Epidermal melanocyte (primary cell): ENCODE results near the gene BCORL1.

Experiments
- DNase-seq: peaks from one replicate; pipeline ENCODE4 v3.0.0; 2011; ENCODE audit warnings: low spot score; ENCODE audit not compliant: insufficient read length

Gene BCORL1

DNA sequence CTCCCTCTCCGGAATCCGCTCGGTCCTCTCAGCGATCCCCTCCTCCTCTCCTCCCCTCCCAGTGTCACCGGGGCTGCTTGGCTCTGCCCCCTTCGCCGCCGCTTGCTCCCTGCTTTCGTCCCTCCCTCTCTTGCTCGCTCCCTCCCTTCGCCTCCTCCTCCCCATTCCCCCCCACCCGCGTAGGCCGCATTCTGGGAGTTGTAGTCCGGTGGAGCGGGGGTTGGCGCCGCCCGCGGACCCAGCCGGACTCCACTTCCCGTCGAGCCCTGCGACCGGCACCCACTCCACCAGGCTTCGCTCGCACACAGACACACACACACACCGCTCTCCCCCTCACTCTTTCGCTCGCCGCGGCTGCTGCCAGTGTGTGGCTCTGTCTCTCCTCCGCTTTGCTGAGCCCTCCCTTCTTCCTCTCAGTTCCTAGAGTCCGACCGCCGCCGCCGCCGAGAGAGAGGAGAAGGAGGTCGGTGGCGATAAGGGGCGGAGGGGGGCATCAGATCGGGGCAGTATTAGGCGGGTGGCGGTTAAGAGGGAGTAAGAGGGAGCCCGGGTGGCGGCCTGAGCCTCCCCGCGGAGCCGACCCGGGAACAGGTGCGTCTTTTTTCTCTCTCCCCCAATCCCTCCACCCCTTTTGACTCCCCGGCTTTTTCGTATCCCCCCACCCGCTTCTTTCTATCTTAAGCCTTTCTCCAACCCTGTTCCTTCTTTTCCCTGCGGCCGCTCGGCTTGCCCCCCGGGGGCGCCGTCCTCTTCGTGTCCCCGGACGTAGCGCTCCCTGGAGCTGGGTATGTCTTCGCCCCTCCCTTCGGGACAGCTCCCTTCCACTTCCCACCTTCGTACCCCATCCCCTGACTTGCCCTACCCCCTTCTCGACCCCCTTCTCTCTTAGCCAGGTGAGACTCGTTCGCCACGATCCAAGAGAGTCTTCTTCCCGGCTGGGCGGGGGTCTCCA lies at the start of gene BCORL1:
Gene BCORL1, plus strand, starts transcription at position 336 of the 952 bp plus-strand sequence. CDS start 22,597 bp downstream, outside the sequence.
- DNase-seq, result peak; percentile 96

GRCh38 chrX:129932821-129933321 lies 49.6 kb upstream of the BCORL1 start:
- no peak for DNase-seq

- DNase-seq, result no peak
Measured at GRCh38 chrX:129933700-129934099, 48.7 kb upstream of the BCORL1 start.

DNA sequence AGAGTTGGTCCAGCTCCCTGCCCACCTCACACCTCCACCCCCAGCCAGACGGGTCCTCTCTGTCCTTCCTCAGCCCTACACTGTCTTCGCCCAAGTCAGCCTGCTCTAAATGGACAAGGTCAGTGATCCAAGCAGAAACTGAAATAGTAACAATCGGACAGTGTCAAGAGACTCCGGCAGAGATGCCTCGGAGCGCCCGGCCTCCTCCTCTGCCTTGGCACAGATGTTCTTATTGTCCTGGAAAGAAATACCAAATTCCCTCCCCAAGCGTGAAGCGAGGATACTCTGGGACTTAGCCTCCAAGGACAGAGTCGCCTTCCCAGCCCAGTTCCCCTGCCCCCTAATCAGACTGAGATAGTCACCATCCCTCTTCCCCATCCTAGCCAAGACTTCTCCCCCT lies 48.0 kb upstream of the BCORL1 start:
- no peak for DNase-seq

DNA sequence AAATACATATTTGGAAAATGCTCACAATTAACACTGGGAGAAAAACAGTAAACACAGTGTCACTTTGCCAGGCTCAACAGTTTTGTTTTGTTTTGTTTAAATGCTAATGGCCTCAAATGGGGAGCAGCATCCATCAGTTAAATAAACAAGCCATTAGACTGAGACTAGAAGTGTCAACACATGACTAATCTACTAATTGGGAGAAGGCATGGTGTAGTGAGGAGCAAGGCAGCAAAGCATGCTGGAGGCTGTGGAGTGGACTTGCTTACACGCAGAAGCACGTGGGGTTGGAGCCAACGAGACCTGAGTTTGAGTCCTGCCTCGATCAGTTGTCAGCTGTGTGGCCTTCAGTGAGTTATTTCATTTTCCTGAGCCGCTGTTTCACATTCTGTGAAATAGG lies 47.5 kb upstream of the BCORL1 start:
- no peak for DNase-seq

DNA sequence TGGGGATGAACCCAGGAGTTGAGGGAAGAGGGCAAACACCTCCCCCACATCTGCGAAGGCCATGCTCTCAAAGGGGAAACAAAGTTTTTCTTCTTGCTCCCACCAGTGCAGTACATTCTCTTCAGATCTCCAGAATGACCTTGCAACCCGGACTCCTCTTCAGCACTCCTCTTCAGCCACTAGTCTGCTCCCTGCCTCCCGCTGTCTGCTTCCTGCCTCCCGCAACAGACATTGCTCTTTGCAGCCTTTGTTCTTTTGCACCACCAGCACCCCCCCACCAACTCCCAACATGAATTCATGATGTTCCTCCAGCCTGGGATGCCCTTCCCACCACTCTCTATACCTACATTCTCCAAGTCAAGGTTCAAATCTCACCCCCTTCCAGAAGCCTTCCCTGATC lies 44.4 kb upstream of the BCORL1 start:
- DNase-seq, result no peak

GRCh38 chrX:129939986-129940385 lies 42.4 kb upstream of the BCORL1 start:
- no peak for DNase-seq

DNA sequence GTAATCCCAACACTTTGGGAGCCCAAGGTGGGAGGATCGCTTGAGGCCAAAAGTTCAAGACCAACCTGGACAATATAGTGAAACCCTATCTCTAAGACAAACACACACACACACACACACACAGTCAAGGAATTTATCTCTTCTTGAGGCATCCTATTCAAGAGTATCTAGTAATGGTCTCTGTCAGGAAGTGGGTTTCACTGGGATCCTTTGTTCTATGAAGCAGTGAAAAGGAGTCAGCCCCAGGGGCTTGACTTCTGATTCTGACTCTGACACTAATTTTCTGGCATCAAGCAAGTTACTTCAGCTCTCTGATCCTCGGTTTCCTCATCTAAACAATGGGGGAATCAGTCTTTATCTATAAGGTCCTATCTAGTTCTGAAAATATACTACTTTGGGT lies 41.7 kb upstream of the BCORL1 start:
- no peak for DNase-seq

GRCh38 chrX:129945131-129945530 lies 37.3 kb upstream of the BCORL1 start:
- DNase-seq, result no peak

DNA sequence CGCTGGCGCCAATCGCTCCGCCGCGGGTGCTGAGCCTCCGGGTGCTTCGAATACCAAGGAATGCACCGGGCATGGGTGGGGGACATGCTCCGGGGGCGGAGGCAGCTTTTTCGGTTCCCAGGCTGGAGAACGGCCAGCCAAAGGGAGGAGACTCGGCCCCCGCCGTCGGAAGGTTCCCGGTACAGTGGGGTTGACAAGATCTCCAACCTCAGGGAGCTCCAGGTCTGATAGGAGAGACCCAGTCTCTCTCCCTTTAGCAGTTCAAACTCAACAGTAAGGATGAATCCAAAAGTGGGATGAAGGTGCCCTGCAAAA lies 29.1 kb upstream of the BCORL1 start:
- no peak for DNase-seq

- no peak for DNase-seq
Measured at GRCh38 chrX:129953881-129954280, 28.6 kb upstream of the BCORL1 start.

DNA sequence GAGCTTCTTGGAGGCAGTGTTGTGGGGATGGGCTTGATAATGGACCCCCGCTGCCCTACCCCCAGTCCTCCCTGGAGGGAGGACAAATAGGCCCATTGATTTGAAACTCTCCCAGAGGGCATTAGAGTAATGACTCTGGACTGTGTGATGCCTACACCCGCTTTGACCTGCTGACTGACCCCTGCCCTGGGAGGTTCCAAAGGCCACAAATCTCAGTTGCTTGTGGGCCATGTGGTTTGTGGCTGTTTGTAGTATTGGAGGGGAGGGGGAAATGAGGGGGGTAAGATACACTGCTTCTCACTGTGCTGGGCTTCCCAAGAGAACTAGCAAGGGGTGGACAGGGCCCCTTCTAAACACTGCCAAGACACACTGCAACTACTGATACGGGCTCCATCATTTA lies 27.6 kb upstream of the BCORL1 start:
- no peak for DNase-seq

GRCh38 chrX:129955682-129956081 lies 26.8 kb upstream of the BCORL1 start:
- no peak for DNase-seq

GRCh38 chrX:129956145-129956544 lies 26.3 kb upstream of the BCORL1 start:
- no peak for DNase-seq

GRCh38 chrX:129956765-129957164 lies 25.7 kb upstream of the BCORL1 start:
- no peak for DNase-seq

DNA sequence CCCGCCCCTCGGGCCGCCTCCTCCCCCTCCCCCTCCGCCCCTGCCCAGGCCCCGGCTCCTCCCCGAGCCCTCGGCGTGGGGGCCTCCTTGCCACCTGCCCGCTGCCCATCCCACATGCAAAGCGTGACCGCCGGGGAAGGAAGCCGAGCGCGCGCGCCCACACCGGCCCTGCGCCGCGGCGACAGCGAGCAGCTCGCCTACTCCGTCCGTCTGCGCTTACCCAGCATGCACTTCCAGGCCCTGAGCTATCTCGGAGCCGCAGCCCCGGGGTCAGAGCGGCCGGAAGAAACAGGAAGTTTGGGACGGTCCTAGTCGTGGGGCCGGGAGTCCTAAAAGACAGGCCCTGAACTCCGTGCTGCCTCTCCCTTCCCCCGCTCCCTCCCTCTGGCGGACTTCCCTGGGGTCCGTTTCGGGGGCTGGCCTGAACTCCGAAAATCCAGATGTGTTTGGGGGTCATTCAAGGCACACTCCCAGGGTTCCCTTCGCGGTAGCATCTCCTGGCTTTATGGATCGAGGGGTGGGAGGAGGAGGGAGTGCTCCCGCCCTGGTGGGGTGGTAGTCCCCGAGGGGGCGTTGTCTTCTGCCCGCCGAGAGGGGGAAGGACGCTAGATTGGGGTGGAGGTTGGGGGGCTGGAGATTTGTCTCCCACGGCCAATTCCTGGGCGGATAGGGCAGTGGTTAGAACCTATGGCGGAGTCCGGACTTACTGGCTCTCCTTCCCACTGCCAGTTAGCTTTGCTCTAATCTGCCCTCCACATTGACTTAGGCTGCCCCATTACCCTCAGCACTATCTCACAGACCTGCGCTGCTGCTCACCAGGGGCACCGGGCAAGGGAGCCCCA lies 25.0 kb upstream of the BCORL1 start:
- DNase-seq, result no peak

DNA sequence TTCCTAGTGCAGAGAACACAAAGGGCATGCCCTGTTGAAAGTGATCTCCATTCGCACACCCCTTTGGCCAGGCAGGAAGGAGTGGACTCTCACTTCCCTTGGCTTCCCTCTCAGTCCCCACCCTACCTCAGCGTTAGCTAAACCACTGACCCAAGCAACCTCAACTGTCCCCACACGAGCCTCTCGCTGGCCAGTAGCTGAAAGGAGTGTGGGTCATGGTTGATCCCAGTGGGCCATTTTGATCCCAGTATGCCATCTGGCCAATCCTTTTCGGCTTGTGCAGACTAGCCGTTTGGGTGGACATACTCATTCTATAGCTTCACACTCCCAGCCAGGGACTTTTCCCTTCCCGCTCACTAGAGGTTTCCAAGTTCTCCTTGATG lies 24.4 kb upstream of the BCORL1 start:
- no peak for DNase-seq

DNA sequence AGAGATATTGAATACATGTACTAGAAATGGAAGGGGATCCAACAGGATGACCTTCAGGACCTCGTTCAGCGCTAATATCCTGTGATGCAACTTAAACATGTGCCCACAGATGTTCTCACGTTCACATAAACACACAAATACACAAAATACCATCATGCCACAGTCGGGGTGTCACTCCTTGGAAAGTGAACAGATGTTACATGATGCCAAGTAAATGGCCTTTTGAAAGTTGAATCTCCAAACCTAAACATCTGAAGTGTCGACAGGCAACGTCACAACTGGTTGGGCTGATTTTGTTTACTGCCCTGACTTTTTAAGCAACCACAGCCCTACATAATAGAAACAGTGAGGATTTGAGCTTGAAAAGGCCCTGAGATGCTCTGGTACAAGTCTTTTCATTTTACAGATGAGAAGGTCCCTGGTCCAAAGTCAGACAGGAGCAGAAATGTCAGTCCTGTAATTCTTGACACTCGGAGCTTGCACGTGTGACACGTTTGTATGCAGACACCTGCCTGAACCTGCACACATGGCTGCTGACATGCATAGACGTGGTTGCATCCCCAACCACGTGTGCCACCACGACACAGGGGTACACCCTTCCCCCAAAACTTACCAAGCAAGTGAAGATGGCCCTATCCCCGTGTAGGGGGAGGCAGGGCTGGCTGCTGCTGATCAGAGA lies 23.5 kb upstream of the BCORL1 start:
- DNase-seq, result no peak

DNA sequence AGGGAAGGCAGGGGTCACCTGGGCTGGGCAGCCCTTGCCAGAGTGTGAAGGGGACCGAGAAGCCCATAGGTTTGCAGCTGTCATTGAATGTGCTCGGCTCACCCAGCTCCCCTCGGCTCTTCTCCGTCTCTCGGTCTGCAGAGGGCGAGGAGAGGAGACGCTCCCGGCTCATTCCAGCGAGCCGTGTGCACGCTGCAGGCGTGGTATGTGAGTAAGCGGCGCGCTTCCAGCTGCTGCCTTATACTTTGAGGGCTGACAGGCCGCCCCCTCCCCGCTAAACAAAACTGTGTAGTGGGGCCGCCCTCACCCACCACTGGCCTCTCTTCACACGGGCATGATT lies 23.0 kb upstream of the BCORL1 start:
- DNase-seq, result no peak

DNA sequence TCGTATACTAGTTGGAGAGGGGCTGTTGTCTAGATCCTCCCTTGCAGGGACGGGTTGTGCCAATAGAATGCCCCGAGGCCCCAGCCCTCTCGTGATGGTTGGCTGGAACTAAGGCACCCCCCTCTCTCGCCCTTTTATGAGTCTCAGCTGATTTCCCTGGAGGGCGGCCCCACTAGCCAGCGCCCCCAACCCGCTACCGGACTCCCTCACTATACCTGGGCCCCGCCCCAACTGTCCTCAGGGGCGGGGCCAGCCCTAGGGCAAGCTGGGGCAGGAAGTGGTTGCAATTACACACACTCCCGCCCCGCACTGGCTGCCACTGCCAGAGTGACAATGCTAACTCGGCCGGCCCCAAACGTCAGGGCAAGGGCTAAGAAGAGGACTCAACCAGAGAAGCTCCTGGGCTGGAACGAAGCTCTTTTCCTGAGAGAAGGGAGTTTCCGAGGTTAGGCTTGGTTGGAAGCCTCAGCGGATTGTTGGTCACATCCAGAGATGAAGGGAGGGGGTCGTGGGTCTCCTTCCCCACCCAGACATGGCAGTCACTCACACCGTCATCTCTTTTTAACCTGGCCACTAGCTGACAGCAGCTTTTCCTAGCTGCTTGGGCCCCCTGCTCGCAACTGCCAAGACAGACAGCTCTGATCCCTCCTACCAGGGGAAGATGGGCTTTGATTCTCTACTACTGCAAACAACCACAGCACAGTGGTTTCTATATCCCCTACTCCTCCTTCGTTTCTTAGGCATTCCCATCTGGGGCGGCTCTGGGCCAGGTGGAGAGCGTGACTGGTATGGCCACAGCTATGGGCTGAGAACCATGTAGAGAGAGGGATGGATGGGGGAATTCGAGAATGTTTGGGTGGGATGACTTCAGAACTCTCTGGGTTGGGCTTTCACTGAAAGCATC lies 21.0 kb upstream of the BCORL1 start:
- no peak for DNase-seq

DNA sequence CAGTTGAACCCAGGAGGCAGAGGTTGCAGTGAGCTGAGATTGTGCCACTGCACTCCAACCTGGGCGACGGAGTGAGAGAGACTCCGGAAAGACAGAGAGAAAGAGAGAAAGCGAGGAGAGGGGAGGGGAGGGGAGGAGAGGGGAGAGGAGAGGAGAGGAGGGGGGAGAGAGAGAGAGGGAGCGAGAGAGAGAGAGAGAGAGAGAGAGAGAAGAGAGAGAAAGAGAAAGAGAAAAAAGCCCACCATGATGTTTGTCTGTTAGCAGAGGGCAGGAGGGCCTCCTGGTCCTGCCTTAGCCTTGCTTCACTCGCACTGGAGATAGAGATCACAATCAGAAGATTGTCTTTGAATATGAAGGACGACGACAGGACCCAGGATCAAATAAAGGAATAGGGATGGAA lies 18.7 kb upstream of the BCORL1 start:
- no peak for DNase-seq
